ENCODE data around the gene SESN2.

The SESN2 gene

GRCh38 chr1:28259252-28259933 is at the start of gene SESN2:
Gene SESN2 (plus strand): TSS chr1:28259518. CDS start chr1:28259848, 330 bp downstream.
- H3K27me3 ChIP-seq (ENCODE audit: control insufficient read depth in 1 of 2, insufficient read depth in 2 of 2, low read length in 2 of 2), result no peaks in the 10 kb centered on the region
- no peaks in the 10 kb centered on the region for H3K9me3 ChIP-seq (ENCODE audit: control insufficient read depth in 1 of 2, low read length in 2 of 2)
- H3K27ac ChIP-seq (ENCODE audit: low read depth, low read length), result peak within 1 kb of the TSS; percentile 70
- peak within 1 kb of the TSS; percentile 82 to 90 for H3K4me3 ChIP-seq (ENCODE audit: low read depth in 1 of 2, low read length in 2 of 2)
- H3K9ac ChIP-seq (ENCODE audit: low read depth in 1 of 2, low read length in 2 of 2), result peak within 1 kb of the TSS; percentile 77 to 82
- H3K4me1 ChIP-seq (ENCODE audit: control insufficient read depth in 1 of 2, insufficient read depth in 2 of 2, low read length in 2 of 2), result peaks cover 27 to 35% of the 10 kb centered on the region in 2 donors
- no peaks in the 10 kb centered on the region for H3K36me3 ChIP-seq (ENCODE audit: control insufficient read depth in 1 of 2, insufficient read depth in 2 of 2, low read length in 2 of 2)

DNA sequence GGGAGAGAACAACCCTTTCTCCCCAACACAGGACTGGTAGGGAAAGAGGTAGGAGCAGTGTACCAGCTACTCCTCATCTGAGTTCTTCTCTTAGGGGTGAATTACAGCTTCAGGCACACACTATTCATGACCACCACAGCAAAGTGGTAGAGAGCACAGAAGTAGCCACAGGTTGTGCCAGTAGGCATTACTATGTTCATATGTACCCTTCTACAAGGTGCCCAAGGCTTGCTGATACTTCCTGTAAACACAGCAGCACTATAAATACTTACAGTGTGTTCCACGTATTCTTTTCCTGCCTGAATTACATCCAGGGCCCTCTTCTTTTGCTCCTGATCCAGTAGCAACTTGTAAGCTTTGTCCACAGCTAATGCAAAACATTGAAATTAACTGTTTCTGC is 49.6 kb upstream of the SESN2 start:
- no peak overlapping the region for H3K4me3 ChIP-seq (ENCODE audit: low read depth in 1 of 2, low read length in 2 of 2)
- H3K4me1 ChIP-seq (ENCODE audit: control insufficient read depth in 1 of 2, insufficient read depth in 2 of 2, low read length in 2 of 2), result peaks cover 3 to 10% of the 10 kb centered on the region in 2 donors
- H3K27ac ChIP-seq (ENCODE audit: low read depth, low read length), result no peak overlapping the region
- no peaks in the 10 kb centered on the region for H3K9me3 ChIP-seq (ENCODE audit: control insufficient read depth in 1 of 2, low read length in 2 of 2)
- H3K27me3 ChIP-seq (ENCODE audit: control insufficient read depth in 1 of 2, insufficient read depth in 2 of 2, low read length in 2 of 2), result no peaks in the 10 kb centered on the region
- no peak overlapping the region for H3K9ac ChIP-seq (ENCODE audit: low read depth in 1 of 2, low read length in 2 of 2)
- peaks cover 20 to 56% of the 10 kb centered on the region in 2 donors for H3K36me3 ChIP-seq (ENCODE audit: control insufficient read depth in 1 of 2, insufficient read depth in 2 of 2, low read length in 2 of 2)

DNA sequence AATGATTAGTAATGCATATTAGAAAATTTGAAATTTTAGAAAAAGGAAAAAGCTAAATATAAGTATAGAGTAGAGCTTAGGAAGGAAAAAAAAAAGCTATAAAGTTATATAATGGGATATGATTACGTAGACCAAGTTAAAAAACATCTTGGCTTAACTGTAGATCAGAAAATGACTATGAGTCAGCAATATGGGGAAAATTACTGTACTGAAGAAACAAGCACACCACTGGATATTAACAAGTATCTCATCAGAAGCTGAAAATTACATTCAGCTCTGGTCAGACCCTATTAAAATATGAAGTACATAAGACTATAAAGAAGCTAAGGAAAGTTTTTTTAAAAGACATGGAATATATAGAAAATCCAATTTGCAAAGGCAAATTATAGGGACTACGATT is 46.0 kb upstream of the SESN2 start:
- Histone ChIP-seq H3K27ac (ENCODE audit: low read depth, low read length) (no peak overlapping the region), H3K9me3 (ENCODE audit: control insufficient read depth in 1 of 2, low read length in 2 of 2) (no peaks in the 10 kb centered on the region), H3K27me3 (ENCODE audit: control insufficient read depth in 1 of 2, insufficient read depth in 2 of 2, low read length in 2 of 2) (no peaks in the 10 kb centered on the region), H3K9ac (ENCODE audit: low read depth in 1 of 2, low read length in 2 of 2) (no peak overlapping the region), H3K4me3 (ENCODE audit: low read depth in 1 of 2, low read length in 2 of 2) (no peak overlapping the region), H3K36me3 (ENCODE audit: control insufficient read depth in 1 of 2, insufficient read depth in 2 of 2, low read length in 2 of 2) (peaks cover 18 to 48% of the 10 kb centered on the region in 2 donors), H3K4me1 (ENCODE audit: control insufficient read depth in 1 of 2, insufficient read depth in 2 of 2, low read length in 2 of 2) (no peaks in the 10 kb centered on the region)

GRCh38 chr1:28229089-28229488 is 30.2 kb upstream of the SESN2 start:
- no peak overlapping the region for H3K9ac ChIP-seq (ENCODE audit: low read depth in 1 of 2, low read length in 2 of 2)
- H3K27ac ChIP-seq (ENCODE audit: low read depth, low read length), result no peak overlapping the region
- H3K4me3 ChIP-seq (ENCODE audit: low read depth in 1 of 2, low read length in 2 of 2), result no peak overlapping the region
- H3K36me3 ChIP-seq (ENCODE audit: control insufficient read depth in 1 of 2, insufficient read depth in 2 of 2, low read length in 2 of 2), result peaks cover 7 to 41% of the 10 kb centered on the region in 2 donors
- no peaks in the 10 kb centered on the region for H3K27me3 ChIP-seq (ENCODE audit: control insufficient read depth in 1 of 2, insufficient read depth in 2 of 2, low read length in 2 of 2)
- no peaks in the 10 kb centered on the region for H3K9me3 ChIP-seq (ENCODE audit: control insufficient read depth in 1 of 2, low read length in 2 of 2)
- peaks cover 0 to 18% of the 10 kb centered on the region in 2 donors for H3K4me1 ChIP-seq (ENCODE audit: control insufficient read depth in 1 of 2, insufficient read depth in 2 of 2, low read length in 2 of 2)

DNA sequence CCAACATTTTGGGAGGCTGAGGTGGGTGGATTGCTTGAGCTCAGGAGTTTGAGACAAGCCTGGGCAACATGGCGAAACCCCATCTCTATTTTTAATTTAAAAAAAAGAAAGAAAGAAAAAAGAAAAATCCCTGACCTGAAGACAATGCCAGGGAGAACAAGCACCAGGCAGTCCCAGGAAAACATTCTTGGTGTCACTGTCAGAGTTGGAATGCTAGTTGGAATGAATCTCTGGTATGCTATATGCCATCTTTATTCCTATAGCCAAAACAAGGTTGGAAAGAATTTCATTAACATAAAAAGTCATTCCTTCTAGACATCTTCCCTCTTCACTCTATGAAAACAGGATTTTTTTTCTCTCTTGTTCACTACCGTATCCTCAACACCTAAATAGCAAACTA is 29.3 kb upstream of the SESN2 start:
- Histone ChIP-seq H3K9ac (ENCODE audit: low read depth in 1 of 2, low read length in 2 of 2) (no peak overlapping the region), H3K9me3 (ENCODE audit: control insufficient read depth in 1 of 2, low read length in 2 of 2) (no peaks in the 10 kb centered on the region), H3K27ac (ENCODE audit: low read depth, low read length) (no peak overlapping the region), H3K4me1 (ENCODE audit: control insufficient read depth in 1 of 2, insufficient read depth in 2 of 2, low read length in 2 of 2) (peaks cover 0 to 18% of the 10 kb centered on the region in 2 donors), H3K36me3 (ENCODE audit: control insufficient read depth in 1 of 2, insufficient read depth in 2 of 2, low read length in 2 of 2) (peaks cover 1 to 35% of the 10 kb centered on the region in 2 donors), H3K4me3 (ENCODE audit: low read depth in 1 of 2, low read length in 2 of 2) (no peak overlapping the region), H3K27me3 (ENCODE audit: control insufficient read depth in 1 of 2, insufficient read depth in 2 of 2, low read length in 2 of 2) (no peaks in the 10 kb centered on the region)

DNA sequence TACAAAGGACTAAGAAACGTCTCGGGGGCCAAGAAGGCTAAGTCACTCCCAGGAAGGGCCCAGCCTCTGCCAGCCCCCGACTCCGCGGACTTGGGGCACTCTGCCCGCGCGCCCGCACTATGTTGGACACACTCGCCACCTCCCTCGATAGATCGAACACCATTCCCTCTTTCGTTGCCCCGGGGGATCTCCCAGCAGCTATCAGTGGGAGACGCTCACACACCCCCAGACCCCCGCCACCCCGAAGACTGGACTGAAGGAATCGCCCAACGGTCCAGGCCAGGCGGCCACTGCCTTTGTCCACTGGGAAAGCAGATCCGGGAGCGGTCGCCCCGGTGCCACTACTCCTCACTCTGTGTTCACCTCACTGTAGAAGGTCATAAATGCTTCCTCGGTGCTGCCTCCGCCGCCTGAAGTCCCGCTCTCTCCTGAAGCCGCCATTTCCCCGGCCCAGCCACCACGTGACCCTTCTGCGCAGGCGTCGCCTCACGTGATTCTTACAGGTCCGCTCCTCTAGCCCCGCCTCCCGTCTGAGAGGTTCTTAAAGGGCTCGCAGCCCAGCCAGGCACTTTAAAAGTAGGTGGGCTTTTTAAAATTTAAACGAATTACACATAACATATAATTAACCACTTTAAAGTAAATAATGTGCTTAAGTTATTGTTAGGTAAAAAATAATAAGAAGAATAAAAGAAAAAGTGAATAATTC is 26.6 kb upstream of the SESN2 start, which contains the start of gene DNAJC8:
Gene DNAJC8 (minus strand): TSS at position 472 of the 706 bp plus-strand sequence. CDS start 31 bp downstream, at position 441.
- H3K9ac ChIP-seq (ENCODE audit: low read depth in 1 of 2, low read length in 2 of 2), result peak within 1 kb of the TSS; percentile 96 to 98
- peaks cover 0 to 18% of the 10 kb centered on the region in 2 donors for H3K36me3 ChIP-seq (ENCODE audit: control insufficient read depth in 1 of 2, insufficient read depth in 2 of 2, low read length in 2 of 2)
- H3K27me3 ChIP-seq (ENCODE audit: control insufficient read depth in 1 of 2, insufficient read depth in 2 of 2, low read length in 2 of 2), result no peaks in the 10 kb centered on the region
- peak within 1 kb of the TSS; percentile 98 to 100 for H3K4me3 ChIP-seq (ENCODE audit: low read depth in 1 of 2, low read length in 2 of 2)
- H3K9me3 ChIP-seq (ENCODE audit: control insufficient read depth in 1 of 2, low read length in 2 of 2), result no peaks in the 10 kb centered on the region
- peak within 1 kb of the TSS; percentile 47 for H3K27ac ChIP-seq (ENCODE audit: low read depth, low read length)
- peaks cover 10 to 30% of the 10 kb centered on the region in 2 donors for H3K4me1 ChIP-seq (ENCODE audit: control insufficient read depth in 1 of 2, insufficient read depth in 2 of 2, low read length in 2 of 2)

GRCh38 chr1:28233264-28233606 is 26.1 kb upstream of the SESN2 start:
- H3K27me3 ChIP-seq (ENCODE audit: control insufficient read depth in 1 of 2, insufficient read depth in 2 of 2, low read length in 2 of 2), result no peaks in the 10 kb centered on the region
- peaks cover 0 to 20% of the 10 kb centered on the region in 2 donors for H3K36me3 ChIP-seq (ENCODE audit: control insufficient read depth in 1 of 2, insufficient read depth in 2 of 2, low read length in 2 of 2)
- H3K9ac ChIP-seq (ENCODE audit: low read depth in 1 of 2, low read length in 2 of 2), result no peak overlapping the region
- H3K4me1 ChIP-seq (ENCODE audit: control insufficient read depth in 1 of 2, insufficient read depth in 2 of 2, low read length in 2 of 2), result peaks cover 14 to 35% of the 10 kb centered on the region in 2 donors
- no peak overlapping the region for H3K27ac ChIP-seq (ENCODE audit: low read depth, low read length)
- H3K4me3 ChIP-seq (ENCODE audit: low read depth in 1 of 2, low read length in 2 of 2), result peak overlapping the region; percentile 98 to 100
- no peaks in the 10 kb centered on the region for H3K9me3 ChIP-seq (ENCODE audit: control insufficient read depth in 1 of 2, low read length in 2 of 2)

DNA sequence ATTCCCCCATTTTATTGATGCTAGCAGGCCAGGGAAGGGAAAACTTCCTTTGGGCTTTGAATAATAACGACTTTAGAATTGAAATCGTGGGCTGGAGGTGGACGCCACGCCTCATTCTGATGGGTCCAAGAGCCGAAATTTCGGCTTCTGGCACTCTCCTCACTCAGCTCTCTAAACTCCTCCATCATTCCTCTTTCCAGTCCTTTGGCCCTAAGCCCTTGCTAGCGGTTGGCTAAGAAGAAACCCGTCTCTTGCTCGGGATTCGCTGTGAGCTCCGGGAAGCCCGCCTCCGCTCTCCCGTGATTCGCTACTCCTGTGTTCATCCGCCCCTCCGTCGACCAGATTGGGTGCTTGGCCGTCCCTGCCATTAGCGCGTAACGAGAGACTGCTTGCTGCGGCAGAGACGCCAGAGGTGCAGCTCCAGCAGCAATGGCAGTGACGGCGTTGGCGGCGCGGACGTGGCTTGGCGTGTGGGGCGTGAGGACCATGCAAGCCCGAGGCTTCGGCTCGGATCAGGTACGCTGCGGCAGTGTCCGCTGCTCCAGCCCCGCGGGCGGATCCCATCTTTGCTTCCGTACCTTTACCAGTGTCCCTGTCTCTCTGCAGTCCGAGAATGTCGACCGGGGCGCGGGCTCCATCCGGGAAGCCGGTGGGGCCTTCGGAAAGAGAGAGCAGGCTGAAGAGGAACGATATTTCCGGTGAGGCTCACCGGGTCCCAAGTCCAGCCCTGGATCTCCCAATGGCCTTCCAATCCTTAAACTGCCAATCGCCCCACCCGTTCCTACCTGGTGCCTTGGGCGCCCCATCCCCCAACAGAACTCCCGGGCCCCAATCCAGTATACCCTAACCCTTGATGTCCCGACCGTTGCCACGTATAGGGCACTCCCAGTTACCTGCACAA is 23.3 kb upstream of the SESN2 start, which contains the start of gene ATP5IF1:
Gene ATP5IF1 (plus strand): TSS at position 370 of the 901 bp plus-strand sequence. CDS start 60 bp downstream, at position 430.
- Histone ChIP-seq H3K9ac (ENCODE audit: low read depth in 1 of 2, low read length in 2 of 2) (peak within 1 kb of the TSS; percentile 86 to 99), H3K4me1 (ENCODE audit: control insufficient read depth in 1 of 2, insufficient read depth in 2 of 2, low read length in 2 of 2) (peaks cover 20 to 35% of the 10 kb centered on the region in 2 donors), H3K36me3 (ENCODE audit: control insufficient read depth in 1 of 2, insufficient read depth in 2 of 2, low read length in 2 of 2) (peaks cover 8 to 12% of the 10 kb centered on the region in 2 donors), H3K9me3 (ENCODE audit: control insufficient read depth in 1 of 2, low read length in 2 of 2) (no peaks in the 10 kb centered on the region), H3K27me3 (ENCODE audit: control insufficient read depth in 1 of 2, insufficient read depth in 2 of 2, low read length in 2 of 2) (no peaks in the 10 kb centered on the region), H3K4me3 (ENCODE audit: low read depth in 1 of 2, low read length in 2 of 2) (peak within 1 kb of the TSS; percentile 82 to 98), H3K27ac (ENCODE audit: low read depth, low read length) (peak within 1 kb of the TSS; percentile 89)

DNA sequence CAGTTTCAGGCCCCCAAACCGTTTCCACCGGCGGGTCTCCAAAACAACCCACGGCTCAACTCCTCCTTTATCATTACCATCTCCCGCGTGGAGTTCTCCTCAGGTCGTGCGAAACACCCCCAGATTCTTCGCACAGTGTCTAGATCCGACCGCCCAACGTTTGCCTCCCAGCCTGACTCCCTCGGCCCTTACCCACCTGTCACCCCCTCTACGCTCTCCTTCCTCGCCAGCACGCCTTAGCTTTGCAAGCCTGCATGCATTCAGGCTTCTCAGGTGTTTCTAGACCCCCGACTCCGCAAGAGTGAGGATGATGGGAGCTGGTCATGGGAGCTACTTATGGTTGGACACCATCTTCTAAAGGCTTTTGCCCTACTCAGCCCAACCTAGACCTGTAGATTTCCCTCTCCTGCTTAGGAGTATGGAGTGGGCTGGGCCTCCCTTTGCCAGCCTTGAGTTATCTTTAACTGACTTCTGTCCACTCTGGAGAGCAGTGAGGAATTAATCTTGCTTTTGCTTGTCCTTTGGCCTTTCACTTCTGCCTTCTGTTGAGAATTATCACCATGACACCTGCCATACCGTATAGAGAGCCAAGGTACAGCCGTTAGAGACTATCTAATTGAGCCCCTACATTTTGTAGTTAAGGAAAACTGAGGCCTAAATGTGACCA is 22.5 kb upstream of the SESN2 start:
- peak overlapping the region; percentile 86 to 99 for H3K9ac ChIP-seq (ENCODE audit: low read depth in 1 of 2, low read length in 2 of 2)
- no peaks in the 10 kb centered on the region for H3K27me3 ChIP-seq (ENCODE audit: control insufficient read depth in 1 of 2, insufficient read depth in 2 of 2, low read length in 2 of 2)
- H3K36me3 ChIP-seq (ENCODE audit: control insufficient read depth in 1 of 2, insufficient read depth in 2 of 2, low read length in 2 of 2), result peaks cover 8 to 12% of the 10 kb centered on the region in 2 donors
- no peaks in the 10 kb centered on the region for H3K9me3 ChIP-seq (ENCODE audit: control insufficient read depth in 1 of 2, low read length in 2 of 2)
- peak overlapping the region; percentile 82 to 98 for H3K4me3 ChIP-seq (ENCODE audit: low read depth in 1 of 2, low read length in 2 of 2)
- peaks cover 23 to 31% of the 10 kb centered on the region in 2 donors for H3K4me1 ChIP-seq (ENCODE audit: control insufficient read depth in 1 of 2, insufficient read depth in 2 of 2, low read length in 2 of 2)
- H3K27ac ChIP-seq (ENCODE audit: low read depth, low read length), result peak overlapping the region; percentile 89
